ENCODE results near the gene TRIM52.
A peak's percentile ranks its signal among the peaks of the same experiment; 100 is the strongest.

The TRIM52 gene

GRCh38 chr5:181259283-181259682 lies 1.7 kb downstream of the TRIM52 start:
- Histone ChIP-seq H4K20me1 (peaks cover 48 to 72% (median 61%) of the 10 kb centered on the region in 11 experiments; a peak in 20 of 22 replicates), H3K4me2 (peak overlapping the region; percentile 93 to 100 (median 99)), H3K4me1 (peaks cover 41 to 65% (median 53%) of the 10 kb centered on the region in 10 experiments), H3K9me3 (replicated peaks in 1 of 11) (no peaks in the 10 kb centered on the region), H3K4me3 (peak overlapping the region; percentile 73 to 96 (median 92)), H3K9ac (peak overlapping the region; percentile 99 to 100 (median 100)), H3K27ac (peak overlapping the region in 2 of 11 experiments; percentile 100; a peak in 1 of 22 replicates), H3K36me3 (peaks cover 46 to 58% (median 49%) of the 10 kb centered on the region in 11 experiments), H3K27me3 (no peaks in the 10 kb centered on the region)
- no peak for TF ChIP-seq Cebpa-rat (IDR thresholded peaks at IDR 0.05)

- Histone ChIP-seq H3K4me3 (peak overlapping the region; percentile 73 to 96 (median 92)), H3K9ac (peak overlapping the region in 10 of 11 experiments; percentile 99 to 100 (median 100); a peak in 20 of 22 replicates), H3K27ac (no peak overlapping the region), H3K9me3 (replicated peaks in 1 of 11) (no peaks in the 10 kb centered on the region), H3K36me3 (peaks cover 44 to 58% (median 50%) of the 10 kb centered on the region in 11 experiments), H4K20me1 (peaks cover 54 to 79% (median 68%) of the 10 kb centered on the region in 11 experiments; a peak in 20 of 22 replicates), H3K4me1 (peaks cover 43 to 69% (median 53%) of the 10 kb centered on the region in 10 experiments), H3K4me2 (peak overlapping the region; percentile 93 to 100 (median 99)), H3K27me3 (no peaks in the 10 kb centered on the region)
- TF ChIP-seq Cebpa-rat (IDR thresholded peaks at IDR 0.05), result no peak
These were observed 2.4 kb downstream of the TRIM52 start for GRCh38 chr5:181258576-181258975.

DNA sequence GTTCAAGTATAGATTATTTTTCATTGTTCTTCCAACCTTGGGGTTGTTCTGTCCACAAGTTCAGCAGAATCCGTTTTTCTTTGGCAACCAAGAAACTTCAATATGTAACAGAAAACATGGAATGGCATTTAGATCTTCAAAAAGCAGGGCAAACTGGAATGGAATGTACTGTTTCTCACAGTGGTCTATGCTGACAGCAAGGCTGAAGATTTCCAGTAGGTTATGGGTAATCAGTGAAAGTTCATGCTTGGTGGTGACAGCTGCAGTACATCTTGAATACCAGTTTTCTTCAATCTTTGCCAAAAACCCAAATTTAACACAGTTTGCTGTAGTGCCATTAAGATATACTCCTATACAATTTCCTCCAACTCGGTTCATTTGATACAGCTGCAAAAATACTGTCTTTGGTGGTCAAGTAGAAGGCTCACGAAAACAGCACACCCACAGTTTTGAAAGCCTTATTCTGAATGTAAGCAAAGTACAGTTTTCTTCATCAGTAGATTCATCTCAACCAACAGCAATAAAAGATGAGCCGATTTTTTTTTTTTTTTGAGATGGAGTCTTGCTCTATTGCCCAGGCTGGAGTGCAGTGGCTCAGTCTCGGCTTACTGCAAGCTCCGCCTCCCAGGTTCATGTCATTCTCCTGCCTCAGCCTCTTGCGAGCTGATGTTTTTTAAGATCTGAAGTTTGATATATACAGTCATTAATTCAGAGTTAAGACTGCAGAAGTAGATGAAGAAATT lies 4.9 kb downstream of the TRIM52 start:
- Histone ChIP-seq H3K27ac (no peak overlapping the region), H3K4me1 (peaks cover 55 to 88% (median 64%) of the 10 kb centered on the region in 10 experiments), H3K4me3 (no peak overlapping the region), H4K20me1 (peaks cover 75 to 98% (median 93%) of the 10 kb centered on the region in 11 experiments; a peak in 20 of 22 replicates), H3K4me2 (peak overlapping the region in 8 of 11 experiments; percentile 3 to 100 (median 98); a peak in 7 of 22 replicates), H3K36me3 (peaks cover 57 to 74% (median 65%) of the 10 kb centered on the region in 11 experiments), H3K27me3 (no peaks in the 10 kb centered on the region), H3K9me3 (replicated peaks in 1 of 11) (no peaks in the 10 kb centered on the region), H3K9ac (no peak overlapping the region)
- TF ChIP-seq Cebpa-rat (IDR thresholded peaks at IDR 0.05), result no peak

DNA sequence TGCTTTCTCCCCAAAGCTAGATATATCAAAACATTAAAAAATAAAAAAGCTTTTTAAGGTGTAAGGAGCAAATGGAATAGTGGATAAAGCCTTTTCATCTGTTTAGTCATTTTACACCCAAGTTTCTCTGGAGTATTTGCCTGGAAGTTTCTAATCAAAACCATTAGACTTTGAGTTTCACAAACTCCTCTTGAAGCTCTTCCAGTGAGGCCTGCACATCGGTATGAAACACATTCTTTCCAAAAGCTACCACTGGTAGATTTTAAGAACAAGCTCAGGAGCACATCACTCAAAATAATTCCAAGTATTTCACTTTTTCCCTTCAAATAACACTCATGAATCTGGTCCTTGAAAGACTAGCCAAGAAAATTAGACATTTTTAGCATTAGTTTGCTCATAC lies 5.7 kb downstream of the TRIM52 start:
- no peaks in the 10 kb centered on the region for H3K27me3 ChIP-seq
- H3K9me3 ChIP-seq (replicated peaks in 1 of 11), result no peaks in the 10 kb centered on the region
- 0 out of 22 replicates have a peak overlapping the region, but pooled peaks of 2 of the 11 experiments have one; percentile 20 to 28 for H3K9ac ChIP-seq
- no peak for TF ChIP-seq Cebpa-rat (IDR thresholded peaks at IDR 0.05)
- no peak overlapping the region for H3K4me3 ChIP-seq
- H3K27ac ChIP-seq, result no peak overlapping the region
- peak overlapping the region in 1 of 11 experiments; percentile 30; a peak in 2 of 22 replicates for H3K4me2 ChIP-seq
- peaks cover 61 to 96% (median 71%) of the 10 kb centered on the region in 10 experiments for H3K4me1 ChIP-seq
- H3K36me3 ChIP-seq, result peaks cover 58 to 81% (median 70%) of the 10 kb centered on the region in 11 experiments
- peaks cover 83 to 100% (median 98%) of the 10 kb centered on the region in 11 experiments; a peak in 21 of 22 replicates for H4K20me1 ChIP-seq

- Histone ChIP-seq H3K9ac (peak overlapping the region; percentile 90 to 99 (median 97)), H3K4me2 (peak overlapping the region; percentile 93 to 100 (median 99)), H3K4me1 (peaks cover 70 to 78% (median 75%) of the 10 kb centered on the region in 10 experiments), H4K20me1 (peaks cover 35 to 65% (median 58%) of the 10 kb centered on the region in 11 experiments; a peak in 21 of 22 replicates), H3K36me3 (peaks cover 16 to 42% (median 34%) of the 10 kb centered on the region in 11 experiments; a peak in 21 of 22 replicates), H3K27me3 (no peaks in the 10 kb centered on the region), H3K4me3 (peak overlapping the region; percentile 72 to 98 (median 88)), H3K27ac (peak overlapping the region; percentile 36 to 99 (median 96); a peak in 20 of 22 replicates), H3K9me3 (replicated peaks in 1 of 11) (no peaks in the 10 kb centered on the region)
- no peak for TF ChIP-seq Cebpa-rat (IDR thresholded peaks at IDR 0.05)
These were observed 12.7 kb downstream of the TRIM52 start for GRCh38 chr5:181248277-181248676.

GRCh38 chr5:181246276-181247049 lies 14.5 kb downstream of the TRIM52 start:
- peak overlapping the region; percentile 72 to 98 (median 88) for H3K4me3 ChIP-seq
- no peaks in the 10 kb centered on the region for H3K9me3 ChIP-seq (replicated peaks in 1 of 11)
- H3K4me1 ChIP-seq, result peaks cover 63 to 74% (median 70%) of the 10 kb centered on the region in 10 experiments
- peak overlapping the region; percentile 91 to 99 (median 96) for H3K27ac ChIP-seq
- H3K36me3 ChIP-seq, result peaks cover 22 to 42% (median 34%) of the 10 kb centered on the region in 11 experiments
- peak overlapping the region; percentile 94 to 100 (median 99) for H3K4me2 ChIP-seq
- no peak for TF ChIP-seq Cebpa-rat (IDR thresholded peaks at IDR 0.05)
- peaks cover 40 to 65% (median 58%) of the 10 kb centered on the region in 11 experiments for H4K20me1 ChIP-seq
- H3K9ac ChIP-seq, result peak overlapping the region; percentile 90 to 99 (median 97)
- no peaks in the 10 kb centered on the region for H3K27me3 ChIP-seq

GRCh38 chr5:181245427-181246275 lies 15.3 kb downstream of the TRIM52 start:
- Histone ChIP-seq H3K27me3 (no peaks in the 10 kb centered on the region), H3K4me2 (peak overlapping the region; percentile 94 to 100 (median 98)), H3K9me3 (replicated peaks in 1 of 11) (no peaks in the 10 kb centered on the region), H3K4me1 (peaks cover 63 to 74% (median 70%) of the 10 kb centered on the region in 10 experiments), H3K4me3 (peak overlapping the region; percentile 72 to 98 (median 88)), H4K20me1 (peaks cover 40 to 65% (median 58%) of the 10 kb centered on the region in 11 experiments), H3K9ac (peak overlapping the region; percentile 90 to 99 (median 97)), H3K36me3 (peaks cover 24 to 42% (median 34%) of the 10 kb centered on the region in 11 experiments), H3K27ac (peak overlapping the region; percentile 91 to 99 (median 96))
- TF ChIP-seq Cebpa-rat (IDR thresholded peaks at IDR 0.05), result no peak
